ENCODE results near the gene PTPRM. TPM values are rescaled to one million over a fixed set of nuclear protein-coding genes. Genes with fewer than 3 reads are reported as not detected.

The PTPRM gene
- total RNA-seq, 1 experiment from 2014 or later, result 1.6 TPM

DNA sequence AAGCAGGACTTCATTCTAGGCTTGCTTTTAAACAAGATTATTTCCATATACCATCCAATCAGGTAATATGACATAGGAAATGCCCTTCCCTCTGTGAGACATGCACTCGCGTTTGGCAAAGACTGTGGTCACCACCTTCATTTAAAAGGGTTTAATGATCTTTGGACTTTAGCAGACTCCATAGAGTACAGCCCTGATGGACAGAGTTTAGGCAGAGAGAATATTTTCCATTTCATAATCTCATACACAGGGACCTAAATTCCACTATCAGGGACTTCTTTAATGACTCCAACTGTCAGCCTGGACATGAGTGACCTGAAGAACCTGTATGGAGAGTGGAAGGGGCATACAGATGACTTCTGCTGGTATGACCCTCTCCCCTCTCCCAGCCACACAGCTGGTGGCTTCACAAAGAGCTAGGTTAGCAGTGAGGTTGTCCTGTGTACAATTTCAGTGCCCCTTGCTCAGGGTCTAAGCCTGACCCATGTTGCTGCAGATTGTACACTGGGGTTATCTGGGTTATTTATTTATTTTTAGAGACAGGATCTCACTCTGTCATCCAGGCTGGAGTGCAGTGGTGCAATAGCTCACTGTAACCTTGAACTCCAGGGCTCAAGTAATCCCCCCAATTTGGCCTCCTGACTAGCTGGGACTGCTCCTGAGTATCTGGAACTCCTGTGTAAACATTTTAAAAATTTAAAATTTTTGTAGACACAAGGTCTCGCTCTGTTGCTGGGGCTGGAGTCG is 59.2 kb downstream of the PTPRM start:
- Histone ChIP-seq H3K27me3 (ENCODE audit: control insufficient read depth, insufficient read depth, low read length) (no peaks in the 10 kb centered on the region), H3K36me3 (ENCODE audit: control insufficient read depth, insufficient read depth, low read length) (no peaks in the 10 kb centered on the region), H3K9me3 (ENCODE audit: control insufficient read depth, insufficient read depth, low read depth, low read length) (no peaks in the 10 kb centered on the region), H3K4me3 (ENCODE audit: low read depth in 2 of 2, low read length in 2 of 2) (no peak overlapping the region), H3K4me1 (ENCODE audit: control insufficient read depth, insufficient read depth, low read length) (no peaks in the 10 kb centered on the region), H3K27ac (ENCODE audit: low read length) (no peak overlapping the region)
- TF ChIP-seq TCF7L2 (IDR thresholded peaks at IDR 0.05; ENCODE audit: low read depth, low read length) (no peak), SIN3A (IDR thresholded peaks at IDR 0.05; ENCODE audit: borderline replicate concordance, insufficient read depth, low read depth, low read length) (no peak), POLR2AphosphoS5 (IDR thresholded peaks at IDR 0.05; ENCODE audit: low read depth, low read length) (no peak)
- TF ChIP-seq, protein P1, sequence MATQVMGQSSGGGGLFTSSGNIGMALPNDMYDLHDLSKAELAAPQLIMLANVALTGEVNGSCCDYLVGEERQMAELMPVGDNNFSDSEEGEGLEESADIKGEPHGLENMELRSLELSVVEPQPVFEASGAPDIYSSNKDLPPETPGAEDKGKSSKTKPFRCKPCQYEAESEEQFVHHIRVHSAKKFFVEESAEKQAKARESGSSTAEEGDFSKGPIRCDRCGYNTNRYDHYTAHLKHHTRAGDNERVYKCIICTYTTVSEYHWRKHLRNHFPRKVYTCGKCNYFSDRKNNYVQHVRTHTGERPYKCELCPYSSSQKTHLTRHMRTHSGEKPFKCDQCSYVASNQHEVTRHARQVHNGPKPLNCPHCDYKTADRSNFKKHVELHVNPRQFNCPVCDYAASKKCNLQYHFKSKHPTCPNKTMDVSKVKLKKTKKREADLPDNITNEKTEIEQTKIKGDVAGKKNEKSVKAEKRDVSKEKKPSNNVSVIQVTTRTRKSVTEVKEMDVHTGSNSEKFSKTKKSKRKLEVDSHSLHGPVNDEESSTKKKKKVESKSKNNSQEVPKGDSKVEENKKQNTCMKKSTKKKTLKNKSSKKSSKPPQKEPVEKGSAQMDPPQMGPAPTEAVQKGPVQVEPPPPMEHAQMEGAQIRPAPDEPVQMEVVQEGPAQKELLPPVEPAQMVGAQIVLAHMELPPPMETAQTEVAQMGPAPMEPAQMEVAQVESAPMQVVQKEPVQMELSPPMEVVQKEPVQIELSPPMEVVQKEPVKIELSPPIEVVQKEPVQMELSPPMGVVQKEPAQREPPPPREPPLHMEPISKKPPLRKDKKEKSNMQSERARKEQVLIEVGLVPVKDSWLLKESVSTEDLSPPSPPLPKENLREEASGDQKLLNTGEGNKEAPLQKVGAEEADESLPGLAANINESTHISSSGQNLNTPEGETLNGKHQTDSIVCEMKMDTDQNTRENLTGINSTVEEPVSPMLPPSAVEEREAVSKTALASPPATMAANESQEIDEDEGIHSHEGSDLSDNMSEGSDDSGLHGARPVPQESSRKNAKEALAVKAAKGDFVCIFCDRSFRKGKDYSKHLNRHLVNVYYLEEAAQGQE (IDR thresholded peaks at IDR 0.05; ENCODE audit: insufficient read depth in 1 of 2, low read depth in 2 of 2, low read length in 1 of 2), result no peak
- TF ChIP-seq, protein P2, sequence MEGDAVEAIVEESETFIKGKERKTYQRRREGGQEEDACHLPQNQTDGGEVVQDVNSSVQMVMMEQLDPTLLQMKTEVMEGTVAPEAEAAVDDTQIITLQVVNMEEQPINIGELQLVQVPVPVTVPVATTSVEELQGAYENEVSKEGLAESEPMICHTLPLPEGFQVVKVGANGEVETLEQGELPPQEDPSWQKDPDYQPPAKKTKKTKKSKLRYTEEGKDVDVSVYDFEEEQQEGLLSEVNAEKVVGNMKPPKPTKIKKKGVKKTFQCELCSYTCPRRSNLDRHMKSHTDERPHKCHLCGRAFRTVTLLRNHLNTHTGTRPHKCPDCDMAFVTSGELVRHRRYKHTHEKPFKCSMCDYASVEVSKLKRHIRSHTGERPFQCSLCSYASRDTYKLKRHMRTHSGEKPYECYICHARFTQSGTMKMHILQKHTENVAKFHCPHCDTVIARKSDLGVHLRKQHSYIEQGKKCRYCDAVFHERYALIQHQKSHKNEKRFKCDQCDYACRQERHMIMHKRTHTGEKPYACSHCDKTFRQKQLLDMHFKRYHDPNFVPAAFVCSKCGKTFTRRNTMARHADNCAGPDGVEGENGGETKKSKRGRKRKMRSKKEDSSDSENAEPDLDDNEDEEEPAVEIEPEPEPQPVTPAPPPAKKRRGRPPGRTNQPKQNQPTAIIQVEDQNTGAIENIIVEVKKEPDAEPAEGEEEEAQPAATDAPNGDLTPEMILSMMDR (IDR thresholded peaks at IDR 0.05), result no peak
- no TSS peak for BruUV-seq (replicated peaks)
- DNase-seq (ENCODE audit: low read depth, low spot score), result no peak
- intact Hi-C loops (cut with micrococcal nuclease; ENCODE audit: unreplicated experiment), result no loop called here
- in situ Hi-C loops (cut with HindIII; ENCODE audit: low pct_unique_long_range_greater_than_20kb, low sequenced_read_pairs), result no loop called here
- POLR2A ChIA-PET, result no interaction called here
- no peak for ATAC-seq
- CTCF ChIA-PET, result no interaction called here

DNA sequence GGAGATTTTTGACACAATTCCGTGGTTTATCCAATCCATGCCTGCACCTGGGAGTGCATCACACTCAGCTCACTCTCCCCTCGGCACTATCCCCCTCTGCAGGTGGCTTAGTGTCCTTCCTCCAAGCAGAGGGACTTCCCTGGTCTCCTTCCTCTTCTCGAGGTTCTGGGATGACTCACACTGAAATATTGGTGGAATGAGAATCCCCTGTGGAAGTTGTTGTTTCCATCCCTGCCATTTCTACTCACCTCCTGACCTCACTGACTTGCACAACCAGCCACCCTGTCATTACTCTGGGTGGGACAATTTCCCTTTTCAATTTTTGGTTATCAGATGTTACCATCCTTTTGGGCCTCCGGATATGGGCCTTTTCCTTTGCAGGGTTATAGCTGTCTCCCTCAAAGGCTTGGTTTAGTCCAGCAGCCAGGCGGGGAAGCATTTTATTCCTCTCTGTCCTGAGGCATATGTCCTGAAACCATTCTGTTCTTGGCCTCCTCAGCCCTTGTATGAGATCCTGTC is 59.9 kb downstream of the PTPRM start:
- no peak overlapping the region for H3K27ac ChIP-seq (ENCODE audit: low read length)
- H3K4me3 ChIP-seq (ENCODE audit: low read depth in 2 of 2, low read length in 2 of 2), result no peak overlapping the region
- DNase-seq (ENCODE audit: low read depth, low spot score), result no peak
- no TSS peak for BruUV-seq (replicated peaks)
- intact Hi-C loops (cut with micrococcal nuclease; ENCODE audit: unreplicated experiment) (no loop called here), in situ Hi-C loops (cut with HindIII; ENCODE audit: low pct_unique_long_range_greater_than_20kb, low sequenced_read_pairs) (no loop called here)
- no peaks in the 10 kb centered on the region for H3K27me3 ChIP-seq (ENCODE audit: control insufficient read depth, insufficient read depth, low read length)
- H3K4me1 ChIP-seq (ENCODE audit: control insufficient read depth, insufficient read depth, low read length), result no peaks in the 10 kb centered on the region
- no peaks in the 10 kb centered on the region for H3K36me3 ChIP-seq (ENCODE audit: control insufficient read depth, insufficient read depth, low read length)
- 0 out of 2 replicates have a peak, but pooled peaks have one; percentile 30 for ATAC-seq
- CTCF ChIA-PET, result no interaction called here
- POLR2A ChIA-PET, result no interaction called here
- no peaks in the 10 kb centered on the region for H3K9me3 ChIP-seq (ENCODE audit: control insufficient read depth, insufficient read depth, low read depth, low read length)
- TF ChIP-seq, protein P1 (IDR thresholded peaks at IDR 0.05; ENCODE audit: insufficient read depth in 1 of 2, low read depth in 2 of 2, low read length in 1 of 2), result no peak
- TF ChIP-seq TCF7L2 (IDR thresholded peaks at IDR 0.05; ENCODE audit: low read depth, low read length) (no peak), POLR2AphosphoS5 (IDR thresholded peaks at IDR 0.05; ENCODE audit: low read depth, low read length) (no peak), SIN3A (IDR thresholded peaks at IDR 0.05; ENCODE audit: borderline replicate concordance, insufficient read depth, low read depth, low read length) (no peak)
- TF ChIP-seq, protein P2 (IDR thresholded peaks at IDR 0.05), result no peak

Data from Panc1 (cell line).